ENCODE measurements around the gene CBX4.

CBX4 gene

GRCh38 chr17:79839356-79840268 is at the start of gene CBX4:
TSS of gene CBX4 (minus strand) at chr17:79839440. CDS start at chr17:79839251, 189 bp downstream.
- peak; percentile 92 for DNase-seq

- no peak for DNase-seq
Observed at GRCh38 chr17:79888009-79888540, 48.8 kb upstream of the CBX4 start.

- no peak for DNase-seq
Observed at GRCh38 chr17:79887451-79887991, 48.3 kb upstream of the CBX4 start.

- no peak for DNase-seq
Observed at GRCh38 chr17:79883202-79883601, 44.0 kb upstream of the CBX4 start.

- DNase-seq = no peak
Observed at GRCh38 chr17:79878329-79878947, 39.2 kb upstream of the CBX4 start.

GRCh38 chr17:79877041-79877440 is 37.8 kb upstream of the CBX4 start:
- no peak for DNase-seq

- DNase-seq = no peak
Observed at GRCh38 chr17:79875511-79875910, 36.3 kb upstream of the CBX4 start.

- DNase-seq = no peak
Observed at GRCh38 chr17:79874329-79874981, 35.2 kb upstream of the CBX4 start.

- no peak for DNase-seq
Observed at GRCh38 chr17:79873583-79873982, 34.3 kb upstream of the CBX4 start.

- no peak for DNase-seq
Observed at GRCh38 chr17:79872762-79873161, 33.5 kb upstream of the CBX4 start.

- no peak for DNase-seq
Observed at GRCh38 chr17:79871131-79871530, 31.9 kb upstream of the CBX4 start.

- no peak for DNase-seq
Observed at GRCh38 chr17:79870540-79870939, 31.3 kb upstream of the CBX4 start.

GRCh38 chr17:79866791-79867518 is 27.7 kb upstream of the CBX4 start:
- DNase-seq = no peak

- DNase-seq = no peak
Observed at GRCh38 chr17:79865351-79866210, 26.3 kb upstream of the CBX4 start.

GRCh38 chr17:79864617-79865250 is 25.5 kb upstream of the CBX4 start:
- DNase-seq = no peak

GRCh38 chr17:79864147-79864546 is 24.9 kb upstream of the CBX4 start:
- no peak for DNase-seq

GRCh38 chr17:79862771-79863440 is 23.7 kb upstream of the CBX4 start:
- DNase-seq = no peak

GRCh38 chr17:79862238-79862637 is 23.0 kb upstream of the CBX4 start:
- DNase-seq = no peak

- DNase-seq = no peak
Observed at GRCh38 chr17:79861413-79862216, 22.4 kb upstream of the CBX4 start.
